Measurements from ENCODE around the gene MRPL14. TPM values are rescaled to one million over a fixed set of nuclear protein-coding genes. Genes with fewer than 3 reads are reported as not detected.

The MRPL14 gene
- total and polyA plus RNA-seq, 9 of the 15 experiments (the other 6 are each of a cell fraction or from before 2014, with no cell fraction given) = 126 to 424 (median 165) TPM

GRCh38 chr6:44067173-44068139 lies 59.8 kb downstream of the MRPL14 start (continued):
- 0 out of 2 replicates have a peak, but pooled peaks have one; percentile 24 for TF ChIP-seq TFAP4 (CRISPR knock-in tag; IDR thresholded peaks at IDR 0.05; ENCODE audit: borderline replicate concordance)
- TF ChIP-seq TCF7 (IDR thresholded peaks at IDR 0.05; ENCODE audit: borderline replicate concordance) = no peak
- TF ChIP-seq ZBTB17 (CRISPR knock-in tag; IDR thresholded peaks at IDR 0.05) = no peak
- TF ChIP-seq RBM25 (IDR thresholded peaks at IDR 0.05; ENCODE audit: low read depth, low read length, severe bottlenecking) = peak; percentile 82
- no peak for TF ChIP-seq MBD2 (IDR thresholded peaks at IDR 0.05; ENCODE audit: borderline replicate concordance, low read depth)
- TF ChIP-seq DNMT1 (IDR thresholded peaks at IDR 0.05) = no peak
- TF ChIP-seq L3MBTL2 (IDR thresholded peaks at IDR 0.05) = no peak
- TF ChIP-seq RB1 (IDR thresholded peaks at IDR 0.05; ENCODE audit: low read depth) = no peak
- TF ChIP-seq ZBTB33 (CRISPR knock-in tag; IDR thresholded peaks at IDR 0.05) = no peak
- TF ChIP-seq KDM2B (CRISPR knock-in tag; IDR thresholded peaks at IDR 0.05) = no peak
- no peak for TF ChIP-seq ZNF586 (CRISPR knock-in tag; conservative IDR thresholded peaks at IDR 0.05)
- TF ChIP-seq CBFA2T2 (conservative IDR thresholded peaks at IDR 0.05) = no peak
- TF ChIP-seq MYC (IDR thresholded peaks at IDR 0.05; ENCODE audit: low read depth, low read length) = no peak
- TF ChIP-seq MYC (CRISPR knock-in tag; IDR thresholded peaks at IDR 0.05; ENCODE audit: borderline replicate concordance, low read depth) = no peak
- no peak for TF ChIP-seq ZNF79 (CRISPR knock-in tag; IDR thresholded peaks at IDR 0.05; ENCODE audit: low read depth)
- TF ChIP-seq E2F8 (IDR thresholded peaks at IDR 0.05; ENCODE audit: low read depth, partially characterized antibody) = no peak
- no peak for TF ChIP-seq NR2C2 (CRISPR knock-in tag; IDR thresholded peaks at IDR 0.05)
- no peak for TF ChIP-seq NR2C2 (tag; IDR thresholded peaks at IDR 0.05)

All from K562 (cell line).